CD4-positive, alpha-beta T cell (primary cell): ENCODE measurements around the gene ARL5C. TPM values are rescaled to one million over a fixed set of nuclear protein-coding genes. Genes with fewer than 3 reads are reported as not detected.
"Not testable (repeated sequence)": the region's sequence is repeated elsewhere in the genome, so short reads cannot be mapped to it uniquely, and the experiment has no call there.

Experiments used
- ATAC-seq: fragments of 200-7000 bp; cut with Tn5 transposase; one replicate; pipeline ENCODE4 v1.10.0; 2022; ENCODE audit warnings: mild to moderate bottlenecking; ENCODE audit not compliant: poor library complexity
- CTCF ChIA-PET: fragments of 350-600 bp; sonication (Branson Sonifier 250); formaldehyde crosslinking; loops from one replicate; lab custom pipeline; 2021; ENCODE audit warnings: antibody characterized with exemption, inconsistent platforms; lab: Charles Lee
- POLR2A ChIA-PET: fragments of 350-600 bp; sonication (Branson Sonifier 250); formaldehyde crosslinking; loops from one replicate; lab custom pipeline; 2021; ENCODE audit warnings: antibody characterized with exemption, inconsistent platforms; lab: Charles Lee
- DNase-seq, 14 experiments: peaks; one replicate each; pipeline ENCODE4 v3.0.0-alpha.2; 2013 to 2020; ENCODE audit warnings: mixed read lengths in 2 of 14
- H3K27ac ChIP-seq, 2 donors: one replicate each; pipeline versions ENCODE4 v1.5.1 to v1.7.0; 2013; ENCODE audit warnings: low read length in 2 of 2, low read depth in 1 of 2, mild to moderate bottlenecking in 1 of 2
- H3K27me3 ChIP-seq, 2 experiments: 1 replicate in 1 of 2; 2 replicates in 1 of 2; pipeline versions ENCODE4 v1.6.1 to v1.7.0; 2013; ENCODE audit warnings: low read length in 2 of 2, control low read depth in 1 of 2, mild to moderate bottlenecking in 1 of 2, moderate library complexity in 1 of 2; ENCODE audit not compliant: insufficient read depth in 2 of 2, control insufficient read depth in 1 of 2
- H3K36me3 ChIP-seq: one replicate; pipeline ENCODE4 v1.6.1; 2013; ENCODE audit warnings: low read length, control low read depth; ENCODE audit not compliant: insufficient read depth
- H3K4me1 ChIP-seq: one replicate; pipeline ENCODE4 v1.6.1; 2013; ENCODE audit warnings: low read length, control low read depth; ENCODE audit not compliant: insufficient read depth
- H3K4me3 ChIP-seq: one replicate; pipeline ENCODE4 v1.5.1; 2013; ENCODE audit warnings: mild to moderate bottlenecking, low read length, moderate library complexity
- H3K9me3 ChIP-seq, 2 experiments: 1 replicate in 1 of 2; 2 replicates in 1 of 2; pipeline versions ENCODE4 v1.6.1 to v1.7.0; 2013; ENCODE audit warnings: low read length in 2 of 2, mild to moderate bottlenecking in 2 of 2, control low read depth in 1 of 2, moderate library complexity in 1 of 2; ENCODE audit not compliant: control insufficient read depth in 1 of 2, insufficient read depth in 1 of 2
- H3K27ac Mint-ChIP-seq: one replicate; pipeline ENCODE4 v1.8.0; 2020; ENCODE audit warnings: mixed read lengths
- H3K27me3 Mint-ChIP-seq: one replicate; pipeline ENCODE4 v1.8.0; 2021; ENCODE audit warnings: mixed read lengths
- H3K36me3 Mint-ChIP-seq: one replicate; pipeline ENCODE4 v1.8.0; 2021; ENCODE audit warnings: low read depth, mixed read lengths
- H3K4me1 Mint-ChIP-seq: one replicate; pipeline ENCODE4 v1.8.0; 2021; ENCODE audit warnings: low read depth, mixed read lengths
- H3K4me3 Mint-ChIP-seq: one replicate; pipeline ENCODE4 v1.8.0; 2020; ENCODE audit warnings: mild to moderate bottlenecking, mixed read lengths
- H3K9me3 Mint-ChIP-seq: one replicate; pipeline ENCODE4 v1.8.0; 2020; ENCODE audit warnings: mixed read lengths
- CTCF ChIP-seq: fragments of 200-600 bp; IDR thresholded peaks from one replicate; pipeline ENCODE4 v1.8.0; 2022; ENCODE audit warnings: antibody characterized with exemption, mild to moderate bottlenecking
- intact Hi-C, 2 experiments: fragments of 100-400 bp; cut with DNase I in 1 of 2; cut with micrococcal nuclease in 1 of 2; formaldehyde crosslinking; loops; one replicate each; pipeline versions ENCODE4 v1.15.1 to v1.9.0; 2023 to 2025; cut with DNase I, micrococcal nuclease
- total RNA-seq, 174 experiments: library from RNA in 2 of 174; stranded (reverse) in 2 of 174; gene quantifications; one replicate each; pipeline ENCODE4 v1.2.3 and lab custom pipeline; 2021 to 2026

ARL5C gene
- total RNA-seq, 2 experiments from 2014 or later = not detected

GRCh38 chr17:39130205-39130604 is 35.8 kb downstream of the ARL5C start:
- Mint-ChIP-seq H3K9me3 (no peaks in the 10 kb centered on the region), H3K27me3 (no peaks in the 10 kb centered on the region), H3K4me3 (no peak overlapping the region), H3K36me3 (peaks cover 28% of the 10 kb centered on the region), H3K4me1 (peaks cover 4% of the 10 kb centered on the region), H3K27ac (no peak overlapping the region)
- H3K27ac ChIP-seq = no peak overlapping the region
- CTCF ChIA-PET = no interaction called here
- H3K4me1 ChIP-seq = no peaks in the 10 kb centered on the region
- H3K36me3 ChIP-seq = no peaks in the 10 kb centered on the region
- no peaks in the 10 kb centered on the region for H3K27me3 ChIP-seq
- POLR2A ChIA-PET = no interaction called here
- no peak overlapping the region for H3K4me3 ChIP-seq
- no peaks in the 10 kb centered on the region for H3K9me3 ChIP-seq
- intact Hi-C loops = no loop called here
- DNase-seq (no peak), ATAC-seq (no peak)
- TF ChIP-seq CTCF = no peak

DNA sequence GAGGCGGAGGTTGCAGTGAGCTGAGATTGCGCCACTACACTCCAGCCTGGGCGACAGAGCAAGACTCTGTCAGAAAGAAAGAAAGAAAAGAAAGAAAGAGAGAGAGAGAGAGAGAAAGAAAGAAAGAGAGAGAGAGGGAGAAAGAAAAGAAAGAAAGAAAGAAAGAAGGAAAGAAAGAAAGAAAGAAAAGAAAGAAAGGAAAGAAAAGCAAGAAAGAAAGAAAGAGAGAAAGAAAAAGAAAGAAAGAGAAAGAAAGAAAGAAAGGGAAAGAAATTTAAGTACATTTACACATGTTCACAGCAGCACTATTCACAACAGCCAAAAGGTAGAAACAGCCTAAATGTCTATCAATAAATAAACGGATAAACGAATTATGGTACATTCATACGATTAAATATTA is 36.4 kb downstream of the ARL5C start:
- H3K27ac Mint-ChIP-seq, CTCF ChIA-PET, H3K27me3 ChIP-seq: not testable (repeated sequence)

DNA sequence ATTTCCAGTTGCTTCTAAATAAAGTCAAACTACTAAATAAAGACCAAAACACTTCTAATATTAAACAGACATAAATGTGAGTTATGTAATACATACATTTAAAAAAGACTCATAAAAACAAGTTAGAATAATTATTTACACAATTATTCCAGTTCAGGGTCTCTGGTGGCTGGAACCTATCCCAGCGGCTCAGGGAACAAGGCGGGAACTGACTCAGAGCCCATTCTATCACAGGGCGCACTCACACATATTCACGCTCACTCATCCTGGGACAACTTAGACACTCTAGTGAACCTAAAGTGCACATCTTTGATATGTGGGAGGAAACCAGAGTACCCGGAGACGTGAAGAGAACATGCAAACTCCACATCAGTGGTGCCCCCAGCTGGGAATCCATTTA is 39.5 kb downstream of the ARL5C start:
- Histone ChIP-seq H3K27me3 (no peaks in the 10 kb centered on the region), H3K9me3 (no peaks in the 10 kb centered on the region), H3K36me3 (no peaks in the 10 kb centered on the region), H3K27ac (no peak overlapping the region), H3K4me1 (no peaks in the 10 kb centered on the region), H3K4me3 (no peak overlapping the region)
- TF ChIP-seq CTCF = no peak
- H3K4me1 Mint-ChIP-seq = peaks cover 7% of the 10 kb centered on the region
- no peak overlapping the region for H3K27ac Mint-ChIP-seq
- intact Hi-C loops = loop anchor here in 1 of 2 experiments (5.0 kb wide), 1 partner anchor 34 kb away; no protein-coding TSS in a partner anchor
- H3K9me3 Mint-ChIP-seq = no peaks in the 10 kb centered on the region
- H3K36me3 Mint-ChIP-seq = peaks cover 9% of the 10 kb centered on the region
- CTCF ChIA-PET = no interaction called here
- no peaks in the 10 kb centered on the region for H3K27me3 Mint-ChIP-seq
- DNase-seq = no peak
- no peak for ATAC-seq
- POLR2A ChIA-PET = no interaction called here
- no peak overlapping the region for H3K4me3 Mint-ChIP-seq

More for the DNA sequence above, 36.4 kb downstream of the ARL5C start:
- peaks cover 24% of the 10 kb centered on the region for H3K36me3 Mint-ChIP-seq
- DNase-seq, H3K27me3 Mint-ChIP-seq, H3K4me1 Mint-ChIP-seq, H3K9me3 ChIP-seq, H3K4me3 Mint-ChIP-seq, POLR2A ChIA-PET, H3K27ac ChIP-seq, H3K4me1 ChIP-seq, H3K36me3 ChIP-seq, ATAC-seq, H3K4me3 ChIP-seq, H3K9me3 Mint-ChIP-seq: not testable (repeated sequence)
- intact Hi-C loops = loop anchor here in 1 of 2 experiments (5.0 kb wide), 1 partner anchor 37 kb away; no protein-coding TSS in a partner anchor
